Natural killer cell (primary cell): Measurements from ENCODE around the gene KCTD16. TPM values are rescaled to one million over a fixed set of nuclear protein-coding genes. Genes with fewer than 3 reads are reported as not detected.

ENCODE experiments used
- ATAC-seq, 3 donors: fragments of 150-1000 bp in 2 of 3; fragments of 200-7000 bp in 1 of 3; cut with Tn5 transposase; 1 replicate in 1 of 3; 2 replicates in 2 of 3; pipeline ENCODE4 v1.10.0; 2021; ENCODE audit warnings: mild to moderate bottlenecking in 2 of 3, moderate library complexity in 2 of 3
- DNase-seq, 2 donors: peaks; one replicate each; pipeline versions ENCODE4 v3.0.0 to v3.0.0-alpha.2; 2013 to 2021; ENCODE audit warnings: mixed read lengths in 1 of 2
- H3K27ac ChIP-seq: one replicate; pipeline ENCODE4 v1.5.1; 2013; ENCODE audit warnings: mild to moderate bottlenecking, low read length
- H3K27me3 ChIP-seq: one replicate; pipeline ENCODE4 v1.6.1; 2013; ENCODE audit warnings: low read length; ENCODE audit not compliant: control insufficient read depth, insufficient read depth
- H3K36me3 ChIP-seq: one replicate; pipeline ENCODE4 v1.6.1; 2013; ENCODE audit warnings: low read length; ENCODE audit not compliant: control insufficient read depth, insufficient read depth
- H3K4me1 ChIP-seq: one replicate; pipeline ENCODE4 v1.6.1; 2013; ENCODE audit warnings: low read length; ENCODE audit not compliant: control insufficient read depth, insufficient read depth
- H3K4me3 ChIP-seq: one replicate; pipeline ENCODE4 v1.5.1; 2013; ENCODE audit warnings: low read length
- H3K9me3 ChIP-seq: one replicate; pipeline ENCODE4 v1.6.1; 2013; ENCODE audit warnings: low read length; ENCODE audit not compliant: control insufficient read depth, insufficient read depth
- H3K27ac Mint-ChIP-seq, 2 donors: one replicate each; pipeline ENCODE4 v1.8.0; 2022; ENCODE audit warnings: mild to moderate bottlenecking in 2 of 2, mixed read lengths in 2 of 2, moderate library complexity in 1 of 2
- H3K27me3 Mint-ChIP-seq, 2 donors: one replicate each; pipeline ENCODE4 v1.8.0; 2022; ENCODE audit warnings: low read depth in 2 of 2, mixed read lengths in 2 of 2
- H3K36me3 Mint-ChIP-seq: one replicate; pipeline ENCODE4 v1.8.0; 2022; ENCODE audit warnings: mixed read lengths
- H3K4me1 Mint-ChIP-seq, 2 donors: one replicate each; pipeline ENCODE4 v1.8.0; 2022; ENCODE audit warnings: mixed read lengths in 2 of 2
- H3K4me3 Mint-ChIP-seq: one replicate; pipeline ENCODE4 v1.8.0; 2022; ENCODE audit warnings: mild to moderate bottlenecking, moderate library complexity, mixed read lengths
- H3K9me3 Mint-ChIP-seq, 2 donors: one replicate each; pipeline ENCODE4 v1.8.0; 2022; ENCODE audit warnings: mixed read lengths in 2 of 2
- CTCF ChIP-seq: fragments of 200-600 bp; IDR thresholded peaks from one replicate; pipeline ENCODE4 v1.8.0; 2022; ENCODE audit warnings: antibody characterized with exemption
- WGBS: methylation state at CpG from one replicate; pipeline ENCODE4 v1.1.7; 2013; ENCODE audit warnings: missing lambda C conversion rate; ENCODE audit not compliant: insufficient coverage; 5-methylcytosine and 5-hydroxymethylcytosine counted together
- intact Hi-C: fragments of 100-400 bp; cut with micrococcal nuclease; formaldehyde crosslinking; loops from one replicate; pipeline ENCODE4 v1.14.2; 2022
- total RNA-seq, 4 donors: library from RNA; stranded (reverse); fragments of 120-200 nt in 1 of 4; gene quantifications; one replicate each; pipeline versions ENCODE4 v1.2.3 to v1.2.4, GENCODE V29; 2013 to 2022

The KCTD16 gene
- total RNA-seq, 3 donors from 2014 or later (not counting 1 experiment from before 2014, with no cell fraction given), result 0.16 TPM; not detected in 2

GRCh38 chr5:144328980-144329379 lies 158.3 kb downstream of the KCTD16 start:
- no peak overlapping the region for H3K4me3 Mint-ChIP-seq
- H3K4me3 ChIP-seq, result no peak overlapping the region
- no peaks in the 10 kb centered on the region for H3K27me3 ChIP-seq
- H3K27ac Mint-ChIP-seq, result no peak overlapping the region
- H3K27me3 Mint-ChIP-seq, result no peaks in the 10 kb centered on the region
- TF ChIP-seq CTCF, result no peak
- H3K4me1 Mint-ChIP-seq, result no peaks in the 10 kb centered on the region
- no peaks in the 10 kb centered on the region for H3K9me3 ChIP-seq
- no peaks in the 10 kb centered on the region for H3K36me3 ChIP-seq
- no peak for DNase-seq
- H3K27ac ChIP-seq, result no peak overlapping the region
- H3K4me1 ChIP-seq, result no peaks in the 10 kb centered on the region
- H3K36me3 Mint-ChIP-seq, result no peaks in the 10 kb centered on the region
- peaks cover 0 to 2% of the 10 kb centered on the region in 2 donors for H3K9me3 Mint-ChIP-seq
- intact Hi-C loops, result no loop called here
- no peak for ATAC-seq

- no peaks in the 10 kb centered on the region for H3K9me3 ChIP-seq
- Mint-ChIP-seq H3K36me3 (no peaks in the 10 kb centered on the region), H3K9me3 (peaks cover 0 to 2% of the 10 kb centered on the region in 2 donors), H3K27me3 (no peaks in the 10 kb centered on the region), H3K4me1 (no peaks in the 10 kb centered on the region), H3K4me3 (no peak overlapping the region), H3K27ac (no peak overlapping the region)
- no peaks in the 10 kb centered on the region for H3K27me3 ChIP-seq
- H3K36me3 ChIP-seq, result no peaks in the 10 kb centered on the region
- intact Hi-C loops, result no loop called here
- H3K27ac ChIP-seq, result no peak overlapping the region
- TF ChIP-seq CTCF, result no peak
- DNase-seq (no peak), ATAC-seq (no peak)
- no peaks in the 10 kb centered on the region for H3K4me1 ChIP-seq
- H3K4me3 ChIP-seq, result no peak overlapping the region
Measured at GRCh38 chr5:144329681-144330080, 159.0 kb downstream of the KCTD16 start.

- no peaks in the 10 kb centered on the region for H3K27me3 ChIP-seq
- no peak overlapping the region for H3K27ac ChIP-seq
- H3K36me3 ChIP-seq, result no peaks in the 10 kb centered on the region
- no peaks in the 10 kb centered on the region for H3K4me1 ChIP-seq
- no peak for TF ChIP-seq CTCF
- no peak overlapping the region for H3K27ac Mint-ChIP-seq
- DNase-seq (no peak), ATAC-seq (no peak)
- H3K27me3 Mint-ChIP-seq, result no peaks in the 10 kb centered on the region
- no peak overlapping the region for H3K4me3 Mint-ChIP-seq
- H3K9me3 ChIP-seq, result no peaks in the 10 kb centered on the region
- no peaks in the 10 kb centered on the region for H3K4me1 Mint-ChIP-seq
- no peaks in the 10 kb centered on the region for H3K36me3 Mint-ChIP-seq
- peaks cover 3 to 4% of the 10 kb centered on the region in 2 donors for H3K9me3 Mint-ChIP-seq
- no peak overlapping the region for H3K4me3 ChIP-seq
- intact Hi-C loops, result no loop called here
Measured at GRCh38 chr5:144331361-144331760, 160.7 kb downstream of the KCTD16 start.

GRCh38 chr5:144332265-144332664 lies 161.6 kb downstream of the KCTD16 start:
- no peaks in the 10 kb centered on the region for H3K36me3 ChIP-seq
- no peak for TF ChIP-seq CTCF
- Mint-ChIP-seq H3K9me3 (peaks cover 3 to 5% of the 10 kb centered on the region in 2 donors), H3K36me3 (no peaks in the 10 kb centered on the region), H3K27me3 (no peaks in the 10 kb centered on the region), H3K4me1 (no peaks in the 10 kb centered on the region), H3K4me3 (no peak overlapping the region), H3K27ac (no peak overlapping the region)
- DNase-seq (no peak), ATAC-seq (no peak)
- no peak overlapping the region for H3K27ac ChIP-seq
- intact Hi-C loops, result no loop called here
- WGBS, result 81% methylated on average over 1 of the region's 1 CpG
- no peaks in the 10 kb centered on the region for H3K27me3 ChIP-seq
- no peaks in the 10 kb centered on the region for H3K9me3 ChIP-seq
- H3K4me1 ChIP-seq, result no peaks in the 10 kb centered on the region
- H3K4me3 ChIP-seq, result no peak overlapping the region
